HEK293 (cell line): ENCODE measurements around the gene ATP23.

Source experiments
- AEBP2 ChIP-seq: fragments of 450-650 bp; formaldehyde crosslinking; IDR thresholded peaks from 2 replicates; pipeline ENCODE4 v1.5.1; 2016; ENCODE audit warnings: missing biosample characterization, missing genetic modification characterization, borderline replicate concordance
- BCL11A ChIP-seq: fragments of 450-650 bp; formaldehyde crosslinking; IDR thresholded peaks from 2 replicates; pipeline ENCODE4 v1.5.1; 2016; ENCODE audit warnings: low read depth, missing biosample characterization, missing genetic modification characterization
- GLI2 ChIP-seq: fragments of 450-650 bp; formaldehyde crosslinking; IDR thresholded peaks from 2 replicates; pipeline ENCODE4; 2017; ENCODE audit warnings: missing biosample characterization, missing genetic modification characterization, low read depth, borderline replicate concordance
- GLIS2 ChIP-seq: fragments of 450-650 bp; formaldehyde crosslinking; IDR thresholded peaks from 2 replicates; pipeline ENCODE4 v1.5.1; 2016; ENCODE audit warnings: missing biosample characterization, missing genetic modification characterization
- HOXA7 ChIP-seq: sonication (generic); formaldehyde crosslinking; IDR thresholded peaks from 2 replicates; pipeline ENCODE4 v1.8.1; 2022; ENCODE audit warnings: missing genetic modification reagents, borderline replicate concordance
- KLF7 ChIP-seq: fragments of 450-650 bp; formaldehyde crosslinking; IDR thresholded peaks from 2 replicates; pipeline ENCODE4 v1.5.1; 2016; ENCODE audit warnings: missing biosample characterization, missing genetic modification characterization, borderline replicate concordance
- OVOL3 ChIP-seq: fragments of 450-650 bp; formaldehyde crosslinking; IDR thresholded peaks from 2 replicates; pipeline ENCODE4 v1.5.1; 2016; ENCODE audit warnings: missing biosample characterization, missing genetic modification characterization
- PRDM1 ChIP-seq: fragments of 450-650 bp; formaldehyde crosslinking; IDR thresholded peaks from 2 replicates; pipeline ENCODE4; 2016; ENCODE audit warnings: missing biosample characterization, missing genetic modification characterization
- ZBTB44 ChIP-seq: fragments of 450-650 bp; IDR thresholded peaks from 2 replicates; pipeline ENCODE4 v1.5.1; 2018; ENCODE audit warnings: missing biosample characterization, mild to moderate bottlenecking, missing genetic modification characterization
- ZNF175 ChIP-seq: fragments of 450-650 bp; formaldehyde crosslinking; IDR thresholded peaks from 2 replicates; pipeline ENCODE4 v1.5.1; 2016; ENCODE audit warnings: missing biosample characterization, missing genetic modification characterization
- ZNF19 ChIP-seq: fragments of 450-650 bp; formaldehyde crosslinking; IDR thresholded peaks from 2 replicates; pipeline ENCODE4; 2016; ENCODE audit warnings: missing biosample characterization, missing genetic modification characterization, low read depth
- ZNF394 ChIP-seq: fragments of 450-650 bp; formaldehyde crosslinking; IDR thresholded peaks from 2 replicates; pipeline ENCODE4 v1.5.1; 2016; ENCODE audit warnings: missing biosample characterization, missing genetic modification characterization, mild to moderate bottlenecking, moderate library complexity, borderline replicate concordance
- ZNF529 ChIP-seq: fragments of 450-650 bp; formaldehyde crosslinking; IDR thresholded peaks from 2 replicates; pipeline ENCODE4 v1.5.1; 2017; ENCODE audit warnings: missing genetic modification characterization, missing biosample characterization; ENCODE audit not compliant: insufficient replicate concordance
- ZNF600 ChIP-seq: fragments of 450-650 bp; formaldehyde crosslinking; IDR thresholded peaks from 2 replicates; pipeline ENCODE4 v1.5.1; 2016; ENCODE audit warnings: missing biosample characterization, missing genetic modification characterization
- ZNF610 ChIP-seq: fragments of 450-650 bp; formaldehyde crosslinking; IDR thresholded peaks from 2 replicates; pipeline ENCODE4 v1.5.1; 2016; ENCODE audit warnings: missing biosample characterization, missing genetic modification characterization, borderline replicate concordance
- ZNF654 ChIP-seq: fragments of 450-650 bp; formaldehyde crosslinking; IDR thresholded peaks from 2 replicates; pipeline ENCODE4 v1.5.1; 2016; ENCODE audit warnings: low read depth, missing biosample characterization, missing genetic modification characterization
- ZNF660 ChIP-seq: fragments of 450-650 bp; IDR thresholded peaks from 2 replicates; pipeline ENCODE4 v1.5.1; 2018; ENCODE audit warnings: missing biosample characterization, mild to moderate bottlenecking, missing genetic modification characterization
- ZNF664 ChIP-seq: fragments of 450-650 bp; formaldehyde crosslinking; IDR thresholded peaks from 2 replicates; pipeline ENCODE4 v1.5.1; 2016; ENCODE audit warnings: missing biosample characterization, missing genetic modification characterization
- ZNF76 ChIP-seq: fragments of 450-650 bp; formaldehyde crosslinking; IDR thresholded peaks from 2 replicates; pipeline ENCODE4; 2016; ENCODE audit warnings: low read depth, missing biosample characterization, missing genetic modification characterization, borderline replicate concordance
- ZNF843 ChIP-seq: fragments of 450-650 bp; formaldehyde crosslinking; IDR thresholded peaks from 2 replicates; pipeline ENCODE4 v1.5.1; 2016; ENCODE audit warnings: missing biosample characterization, missing genetic modification characterization
- ZSCAN16 ChIP-seq: fragments of 450-650 bp; formaldehyde crosslinking; IDR thresholded peaks from 2 replicates; pipeline ENCODE4 v1.5.1; 2016; ENCODE audit warnings: missing biosample characterization, missing genetic modification characterization
- ZSCAN4 ChIP-seq: fragments of 450-650 bp; formaldehyde crosslinking; IDR thresholded peaks from 2 replicates; pipeline ENCODE4 v1.5.1; 2017; ENCODE audit warnings: missing biosample characterization, missing genetic modification characterization
- TF ChIP-seq, protein P1 (sequence below): fragments of 450-650 bp; formaldehyde crosslinking; IDR thresholded peaks from 2 replicates; pipeline ENCODE4 v1.5.1; 2016; ENCODE audit warnings: missing biosample characterization, missing genetic modification characterization
- TF ChIP-seq, protein P2 (sequence below): fragments of 450-650 bp; formaldehyde crosslinking; IDR thresholded peaks from 2 replicates; pipeline ENCODE4 v1.5.1; 2016; ENCODE audit warnings: missing biosample characterization, missing genetic modification characterization, low read depth
- TF ChIP-seq, protein P3 (sequence below): fragments of 450-650 bp; formaldehyde crosslinking; IDR thresholded peaks from 2 replicates; pipeline ENCODE4 v1.5.1; 2016; ENCODE audit warnings: missing biosample characterization, missing genetic modification characterization

Gene ATP23

DNA sequence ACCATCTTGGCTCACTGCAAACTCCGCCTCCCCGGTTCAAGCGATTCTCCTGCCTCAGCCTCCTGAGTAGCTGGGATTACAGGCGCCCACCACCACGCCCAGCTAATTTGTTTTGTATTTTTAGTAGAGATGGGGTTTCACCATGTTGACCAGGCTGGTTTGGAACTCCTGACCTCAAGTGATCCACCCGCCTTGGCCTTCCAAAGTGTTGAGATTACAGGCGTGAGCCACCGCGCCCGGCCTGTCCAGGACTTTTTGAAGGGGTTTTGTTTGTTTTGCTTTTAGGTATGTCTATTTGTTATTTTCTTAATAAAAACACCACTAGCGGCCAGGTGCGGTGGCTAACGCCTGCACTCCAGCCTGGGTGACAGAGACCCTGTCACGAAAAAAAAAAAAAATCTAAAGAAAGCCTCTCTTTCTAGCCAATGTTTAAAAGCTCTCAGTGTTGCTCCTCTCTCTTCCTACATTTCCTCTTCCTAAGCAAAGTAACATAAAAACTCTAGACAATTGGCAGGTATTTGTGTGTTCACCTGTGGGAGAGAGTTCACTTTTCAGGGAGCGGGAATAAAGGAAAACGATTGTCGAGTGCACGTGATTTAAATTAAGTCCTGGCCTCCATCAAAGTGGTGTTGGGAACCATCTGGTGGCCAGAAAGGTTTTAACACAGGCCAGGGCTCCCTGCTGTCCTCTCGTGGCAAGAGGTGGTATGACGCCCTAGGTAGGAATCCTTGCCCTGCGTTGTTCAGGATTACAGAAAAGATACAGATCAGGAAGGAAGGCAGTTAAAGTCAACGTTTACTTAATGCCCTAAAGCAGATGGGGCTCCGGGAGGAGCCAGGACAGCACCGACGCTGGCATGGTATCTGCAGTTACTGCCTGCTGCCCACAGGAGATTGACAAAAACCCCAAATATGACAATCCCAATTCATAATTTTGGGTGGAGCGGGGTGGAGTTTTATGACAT is 36.2 kb upstream of the ATP23 start (continued):
- TF ChIP-seq HOXA7 (CRISPR knock-in tag) (no peak), ZBTB44 (tag by site-specific recombination) (peak; percentile 53; the same call in 1 of the 2 replicates), GLIS2 (tag by site-specific recombination) (no peak), BCL11A (tag by site-specific recombination) (peak; percentile 79; the same call in 1 of the 2 replicates), ZNF654 (peak; percentile 100), ZNF664 (no peak), ZNF610 (tag by site-specific recombination) (peak; percentile 59; the same call in 1 of the 2 replicates), ZNF843 (tag by site-specific recombination) (no peak), GLI2 (tag by site-specific recombination) (no peak), KLF7 (tag by site-specific recombination) (0 out of 2 replicates have a peak, but pooled peaks have one; percentile 26), PRDM1 (tag by site-specific recombination) (peak; percentile 88), OVOL3 (tag by site-specific recombination) (no peak), ZNF19 (no peak), ZNF600 (tag by site-specific recombination) (0 out of 2 replicates have a peak, but pooled peaks have one; percentile 59), ZNF660 (tag by site-specific recombination) (peak; percentile 84), ZNF175 (no peak), ZNF529 (tag by site-specific recombination) (no peak), AEBP2 (tag by site-specific recombination) (no peak), ZSCAN16 (no peak), ZNF394 (tag by site-specific recombination) (peak; percentile 40; the same call in 1 of the 2 replicates), ZSCAN4 (no peak), ZNF76 (tag by site-specific recombination) (0 out of 2 replicates have a peak, but pooled peaks have one; percentile 18)
- TF ChIP-seq, protein P1, sequence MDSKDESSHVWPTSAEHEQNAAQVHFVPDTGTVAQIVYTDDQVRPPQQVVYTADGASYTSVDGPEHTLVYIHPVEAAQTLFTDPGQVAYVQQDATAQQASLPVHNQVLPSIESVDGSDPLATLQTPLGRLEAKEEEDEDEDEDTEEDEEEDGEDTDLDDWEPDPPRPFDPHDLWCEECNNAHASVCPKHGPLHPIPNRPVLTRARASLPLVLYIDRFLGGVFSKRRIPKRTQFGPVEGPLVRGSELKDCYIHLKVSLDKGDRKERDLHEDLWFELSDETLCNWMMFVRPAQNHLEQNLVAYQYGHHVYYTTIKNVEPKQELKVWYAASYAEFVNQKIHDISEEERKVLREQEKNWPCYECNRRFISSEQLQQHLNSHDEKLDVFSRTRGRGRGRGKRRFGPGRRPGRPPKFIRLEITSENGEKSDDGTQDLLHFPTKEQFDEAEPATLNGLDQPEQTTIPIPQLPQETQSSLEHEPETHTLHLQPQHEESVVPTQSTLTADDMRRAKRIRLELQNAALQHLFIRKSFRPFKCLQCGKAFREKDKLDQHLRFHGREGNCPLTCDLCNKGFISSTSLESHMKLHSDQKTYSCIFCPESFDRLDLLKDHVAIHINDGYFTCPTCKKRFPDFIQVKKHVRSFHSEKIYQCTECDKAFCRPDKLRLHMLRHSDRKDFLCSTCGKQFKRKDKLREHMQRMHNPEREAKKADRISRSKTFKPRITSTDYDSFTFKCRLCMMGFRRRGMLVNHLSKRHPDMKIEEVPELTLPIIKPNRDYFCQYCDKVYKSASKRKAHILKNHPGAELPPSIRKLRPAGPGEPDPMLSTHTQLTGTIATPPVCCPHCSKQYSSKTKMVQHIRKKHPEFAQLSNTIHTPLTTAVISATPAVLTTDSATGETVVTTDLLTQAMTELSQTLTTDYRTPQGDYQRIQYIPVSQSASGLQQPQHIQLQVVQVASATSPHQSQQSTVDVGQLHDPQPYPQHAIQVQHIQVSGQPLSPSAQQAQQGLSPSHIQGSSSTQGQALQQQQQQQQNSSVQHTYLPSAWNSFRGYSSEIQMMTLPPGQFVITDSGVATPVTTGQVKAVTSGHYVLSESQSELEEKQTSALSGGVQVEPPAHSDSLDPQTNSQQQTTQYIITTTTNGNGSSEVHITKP, result peak; percentile 38; the same call in 1 of the 2 replicates
- TF ChIP-seq, protein P2, sequence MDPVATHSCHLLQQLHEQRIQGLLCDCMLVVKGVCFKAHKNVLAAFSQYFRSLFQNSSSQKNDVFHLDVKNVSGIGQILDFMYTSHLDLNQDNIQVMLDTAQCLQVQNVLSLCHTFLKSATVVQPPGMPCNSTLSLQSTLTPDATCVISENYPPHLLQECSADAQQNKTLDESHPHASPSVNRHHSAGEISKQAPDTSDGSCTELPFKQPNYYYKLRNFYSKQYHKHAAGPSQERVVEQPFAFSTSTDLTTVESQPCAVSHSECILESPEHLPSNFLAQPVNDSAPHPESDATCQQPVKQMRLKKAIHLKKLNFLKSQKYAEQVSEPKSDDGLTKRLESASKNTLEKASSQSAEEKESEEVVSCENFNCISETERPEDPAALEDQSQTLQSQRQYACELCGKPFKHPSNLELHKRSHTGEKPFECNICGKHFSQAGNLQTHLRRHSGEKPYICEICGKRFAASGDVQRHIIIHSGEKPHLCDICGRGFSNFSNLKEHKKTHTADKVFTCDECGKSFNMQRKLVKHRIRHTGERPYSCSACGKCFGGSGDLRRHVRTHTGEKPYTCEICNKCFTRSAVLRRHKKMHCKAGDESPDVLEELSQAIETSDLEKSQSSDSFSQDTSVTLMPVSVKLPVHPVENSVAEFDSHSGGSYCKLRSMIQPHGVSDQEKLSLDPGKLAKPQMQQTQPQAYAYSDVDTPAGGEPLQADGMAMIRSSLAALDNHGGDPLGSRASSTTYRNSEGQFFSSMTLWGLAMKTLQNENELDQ (tag by site-specific recombination), result no peak
- TF ChIP-seq, protein P3, sequence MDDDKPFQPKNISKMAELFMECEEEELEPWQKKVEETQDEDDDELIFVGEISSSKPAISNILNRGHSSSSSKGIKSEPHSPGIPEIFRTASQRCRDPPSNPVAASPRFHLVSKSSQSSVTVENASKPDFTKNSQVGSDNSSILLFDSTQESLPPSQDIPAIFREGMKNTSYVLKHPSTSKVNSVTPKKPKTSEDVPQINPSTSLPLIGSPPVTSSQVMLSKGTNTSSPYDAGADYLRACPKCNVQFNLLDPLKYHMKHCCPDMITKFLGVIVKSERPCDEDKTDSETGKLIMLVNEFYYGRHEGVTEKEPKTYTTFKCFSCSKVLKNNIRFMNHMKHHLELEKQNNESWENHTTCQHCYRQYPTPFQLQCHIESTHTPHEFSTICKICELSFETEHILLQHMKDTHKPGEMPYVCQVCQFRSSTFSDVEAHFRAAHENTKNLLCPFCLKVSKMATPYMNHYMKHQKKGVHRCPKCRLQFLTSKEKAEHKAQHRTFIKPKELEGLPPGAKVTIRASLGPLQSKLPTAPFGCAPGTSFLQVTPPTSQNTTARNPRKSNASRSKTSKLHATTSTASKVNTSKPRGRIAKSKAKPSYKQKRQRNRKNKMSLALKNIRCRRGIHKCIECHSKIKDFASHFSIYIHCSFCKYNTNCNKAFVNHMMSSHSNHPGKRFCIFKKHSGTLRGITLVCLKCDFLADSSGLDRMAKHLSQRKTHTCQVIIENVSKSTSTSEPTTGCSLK (tag by site-specific recombination), result no peak
